ENCODE results near the gene FBXO34.

- TF ChIP-seq, protein P1, sequence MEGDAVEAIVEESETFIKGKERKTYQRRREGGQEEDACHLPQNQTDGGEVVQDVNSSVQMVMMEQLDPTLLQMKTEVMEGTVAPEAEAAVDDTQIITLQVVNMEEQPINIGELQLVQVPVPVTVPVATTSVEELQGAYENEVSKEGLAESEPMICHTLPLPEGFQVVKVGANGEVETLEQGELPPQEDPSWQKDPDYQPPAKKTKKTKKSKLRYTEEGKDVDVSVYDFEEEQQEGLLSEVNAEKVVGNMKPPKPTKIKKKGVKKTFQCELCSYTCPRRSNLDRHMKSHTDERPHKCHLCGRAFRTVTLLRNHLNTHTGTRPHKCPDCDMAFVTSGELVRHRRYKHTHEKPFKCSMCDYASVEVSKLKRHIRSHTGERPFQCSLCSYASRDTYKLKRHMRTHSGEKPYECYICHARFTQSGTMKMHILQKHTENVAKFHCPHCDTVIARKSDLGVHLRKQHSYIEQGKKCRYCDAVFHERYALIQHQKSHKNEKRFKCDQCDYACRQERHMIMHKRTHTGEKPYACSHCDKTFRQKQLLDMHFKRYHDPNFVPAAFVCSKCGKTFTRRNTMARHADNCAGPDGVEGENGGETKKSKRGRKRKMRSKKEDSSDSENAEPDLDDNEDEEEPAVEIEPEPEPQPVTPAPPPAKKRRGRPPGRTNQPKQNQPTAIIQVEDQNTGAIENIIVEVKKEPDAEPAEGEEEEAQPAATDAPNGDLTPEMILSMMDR (CRISPR knock-in tag; IDR thresholded peaks at IDR 0.05): no peak
- TF ChIP-seq SMC3 (IDR thresholded peaks at IDR 0.05; ENCODE audit: low read length) (no peak), KLF16 (CRISPR knock-in tag; IDR thresholded peaks at IDR 0.05) (no peak), BCLAF1 (IDR thresholded peaks at IDR 0.05) (no peak), SMARCC2 (IDR thresholded peaks at IDR 0.05) (no peak), HES4 (CRISPR knock-in tag; IDR thresholded peaks at IDR 0.05; ENCODE audit: borderline replicate concordance) (no peak), ZNF780A (CRISPR knock-in tag; IDR thresholded peaks at IDR 0.05) (no peak)
- TF ChIP-seq, protein P2, sequence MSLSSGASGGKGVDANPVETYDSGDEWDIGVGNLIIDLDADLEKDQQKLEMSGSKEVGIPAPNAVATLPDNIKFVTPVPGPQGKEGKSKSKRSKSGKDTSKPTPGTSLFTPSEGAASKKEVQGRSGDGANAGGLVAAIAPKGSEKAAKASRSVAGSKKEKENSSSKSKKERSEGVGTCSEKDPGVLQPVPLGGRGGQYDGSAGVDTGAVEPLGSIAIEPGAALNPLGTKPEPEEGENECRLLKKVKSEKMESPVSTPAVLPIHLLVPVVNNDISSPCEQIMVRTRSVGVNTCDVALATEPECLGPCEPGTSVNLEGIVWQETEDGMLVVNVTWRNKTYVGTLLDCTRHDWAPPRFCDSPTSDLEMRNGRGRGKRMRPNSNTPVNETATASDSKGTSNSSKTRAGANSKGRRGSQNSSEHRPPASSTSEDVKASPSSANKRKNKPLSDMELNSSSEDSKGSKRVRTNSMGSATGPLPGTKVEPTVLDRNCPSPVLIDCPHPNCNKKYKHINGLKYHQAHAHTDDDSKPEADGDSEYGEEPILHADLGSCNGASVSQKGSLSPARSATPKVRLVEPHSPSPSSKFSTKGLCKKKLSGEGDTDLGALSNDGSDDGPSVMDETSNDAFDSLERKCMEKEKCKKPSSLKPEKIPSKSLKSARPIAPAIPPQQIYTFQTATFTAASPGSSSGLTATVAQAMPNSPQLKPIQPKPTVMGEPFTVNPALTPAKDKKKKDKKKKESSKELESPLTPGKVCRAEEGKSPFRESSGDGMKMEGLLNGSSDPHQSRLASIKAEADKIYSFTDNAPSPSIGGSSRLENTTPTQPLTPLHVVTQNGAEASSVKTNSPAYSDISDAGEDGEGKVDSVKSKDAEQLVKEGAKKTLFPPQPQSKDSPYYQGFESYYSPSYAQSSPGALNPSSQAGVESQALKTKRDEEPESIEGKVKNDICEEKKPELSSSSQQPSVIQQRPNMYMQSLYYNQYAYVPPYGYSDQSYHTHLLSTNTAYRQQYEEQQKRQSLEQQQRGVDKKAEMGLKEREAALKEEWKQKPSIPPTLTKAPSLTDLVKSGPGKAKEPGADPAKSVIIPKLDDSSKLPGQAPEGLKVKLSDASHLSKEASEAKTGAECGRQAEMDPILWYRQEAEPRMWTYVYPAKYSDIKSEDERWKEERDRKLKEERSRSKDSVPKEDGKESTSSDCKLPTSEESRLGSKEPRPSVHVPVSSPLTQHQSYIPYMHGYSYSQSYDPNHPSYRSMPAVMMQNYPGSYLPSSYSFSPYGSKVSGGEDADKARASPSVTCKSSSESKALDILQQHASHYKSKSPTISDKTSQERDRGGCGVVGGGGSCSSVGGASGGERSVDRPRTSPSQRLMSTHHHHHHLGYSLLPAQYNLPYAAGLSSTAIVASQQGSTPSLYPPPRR (CRISPR knock-in tag; IDR thresholded peaks at IDR 0.05; ENCODE audit: borderline replicate concordance): no peak
Measured at GRCh38 chr14:55386037-55386808, 115.0 kb downstream of the FBXO34 start.

Data from HepG2 (cell line).